Kidney (tissue), 14 donors: ENCODE results near the gene RIMKLA. TPM values are rescaled to one million over a fixed set of nuclear protein-coding genes. Genes with fewer than 3 reads are reported as not detected.

Experiments used
- DNase-seq, 5 donors: peaks; one replicate each; pipeline ENCODE4 v3.0.0-alpha.2; 2013 to 2020
- FAIRE-seq: peaks from 2 replicates; lab custom pipeline; 2012; peaks lifted over from hg19 to GRCh38; lab: Jason Lieb, UNC
- H3K27ac ChIP-seq, 2 donors: one replicate each; pipeline ENCODE4 v1.7.0; 2013; ENCODE audit warnings: low read depth in 2 of 2, low read length in 2 of 2, inconsistent platforms in 1 of 2
- H3K27me3 ChIP-seq: one replicate; pipeline ENCODE4 v1.7.1; 2013; ENCODE audit warnings: low read length, inconsistent platforms; ENCODE audit not compliant: control insufficient read depth, insufficient read depth
- H3K36me3 ChIP-seq, 3 donors: one replicate each; pipeline versions ENCODE4 v1.7.0 to v1.7.1; 2013; ENCODE audit warnings: low read length in 3 of 3, control low read depth in 1 of 3, inconsistent platforms in 1 of 3; ENCODE audit not compliant: insufficient read depth in 3 of 3, control insufficient read depth in 2 of 3
- H3K4me1 ChIP-seq, 3 donors: one replicate each; pipeline versions ENCODE4 v1.7.0 to v1.7.1; 2013; ENCODE audit warnings: low read length in 3 of 3, inconsistent platforms in 1 of 3, low read depth in 1 of 3; ENCODE audit not compliant: control insufficient read depth in 2 of 3, insufficient read depth in 2 of 3
- H3K4me3 ChIP-seq, 3 donors: one replicate each; pipeline versions ENCODE4 v1.7.0 to v1.8.1; 2013; ENCODE audit warnings: low read length in 3 of 3, control low read depth in 1 of 3, inconsistent platforms in 1 of 3
- H3K9ac ChIP-seq, 3 donors: one replicate each; pipeline versions ENCODE4 v1.7.0 to v1.7.1; 2013; ENCODE audit warnings: low read length in 3 of 3, control low read depth in 1 of 3, inconsistent platforms in 1 of 3
- H3K9me3 ChIP-seq, 3 donors: one replicate each; pipeline versions ENCODE4 v1.7.0 to v1.7.1; 2013; ENCODE audit warnings: low read length in 3 of 3, control low read depth in 1 of 3, inconsistent platforms in 1 of 3; ENCODE audit not compliant: control insufficient read depth in 2 of 3, insufficient read depth in 1 of 3
- CTCF ChIP-seq: IDR thresholded peaks from 3 replicates; pipeline ENCODE4 v1.5.1; 2012; ENCODE audit warnings: mild to moderate bottlenecking, moderate library complexity, borderline replicate concordance; ENCODE audit not compliant: insufficient read depth; ENCODE audit errors: extremely low read depth
- intact Hi-C: fragments of 100-400 bp; cut with DNase I; formaldehyde crosslinking; loops from one replicate; pipeline ENCODE4 v1.11.1; 2022
- polyA plus RNA-seq: library from polyadenylated mRNA; stranded (reverse); fragments of 350-450 nt; fragmentation: Illumina TruSeq; extraction: RNeasy Lipid Tissue Mini Kit (QIAGEN cat#74804); gene quantifications from one replicate; pipeline ENCODE4 v1.2.3, GENCODE V29; 2014; ENCODE audit warnings: low read depth, low replicate concordance; ENCODE audit not compliant: insufficient read depth
- total RNA-seq: library from RNA; stranded (reverse); fragmentation: NEBNext Ultra II Directional; extraction: Animal tissue kit (Norgen Biotek cat#: 25700); gene quantifications from one replicate; pipeline ENCODE4 v1.2.1, GENCODE V29; 2021
- donor health status: control.
- donor health status: control.
- donor health status: control.
- donor health status: control.
- donor health status: control.
- donor health status: DM: yes; HTN: yes; CAD: no.
- donor health status: Normal renal cell carcinoma (clear cell type).

RIMKLA gene
- total and polyA plus RNA-seq, 2 donors from 2014 or later, result 1.1 to 3.3 TPM

GRCh38 chr1:42432714-42433113 lies 52.1 kb downstream of the RIMKLA start:
- Histone ChIP-seq H3K9me3 (no peaks in the 10 kb centered on the region), H3K4me1 (no peaks in the 10 kb centered on the region), H3K9ac (no peak overlapping the region), H3K27me3 (no peaks in the 10 kb centered on the region), H3K4me3 (no peak overlapping the region), H3K36me3 (peaks cover 0 to 9% (median 6%) of the 10 kb centered on the region in 3 donors), H3K27ac (no peak overlapping the region)
- no peak for FAIRE-seq
- no peak for DNase-seq
- intact Hi-C loops, result no loop called here
- TF ChIP-seq CTCF, result no peak

GRCh38 chr1:42433369-42433768 lies 52.8 kb downstream of the RIMKLA start:
- FAIRE-seq, result no peak
- Histone ChIP-seq H3K27me3 (no peaks in the 10 kb centered on the region), H3K9ac (no peak overlapping the region), H3K9me3 (no peaks in the 10 kb centered on the region), H3K27ac (no peak overlapping the region), H3K4me3 (no peak overlapping the region), H3K4me1 (no peaks in the 10 kb centered on the region), H3K36me3 (peaks cover 0 to 9% (median 6%) of the 10 kb centered on the region in 3 donors)
- TF ChIP-seq CTCF, result no peak
- intact Hi-C loops, result no loop called here
- DNase-seq, result no peak

- Histone ChIP-seq H3K4me1 (no peaks in the 10 kb centered on the region), H3K27me3 (no peaks in the 10 kb centered on the region), H3K4me3 (no peak overlapping the region), H3K9me3 (no peaks in the 10 kb centered on the region), H3K36me3 (peaks cover 0 to 9% (median 6%) of the 10 kb centered on the region in 3 donors), H3K9ac (no peak overlapping the region), H3K27ac (no peak overlapping the region)
- FAIRE-seq, result no peak
- intact Hi-C loops, result no loop called here
- DNase-seq, result no peak
- no peak for TF ChIP-seq CTCF
Observed at GRCh38 chr1:42434340-42434739, 53.7 kb downstream of the RIMKLA start.

GRCh38 chr1:42439940-42440339 lies 59.3 kb downstream of the RIMKLA start:
- TF ChIP-seq CTCF, result no peak
- Histone ChIP-seq H3K4me3 (no peak overlapping the region), H3K36me3 (peaks cover 0 to 6% (median under 1%) of the 10 kb centered on the region in 3 donors), H3K4me1 (no peaks in the 10 kb centered on the region), H3K9me3 (no peaks in the 10 kb centered on the region), H3K9ac (no peak overlapping the region), H3K27me3 (no peaks in the 10 kb centered on the region), H3K27ac (no peak overlapping the region)
- intact Hi-C loops, result no loop called here
- FAIRE-seq (no peak), DNase-seq (no peak)
